Measurements from ENCODE around the gene REEP3. TPM values are rescaled to one million over a fixed set of nuclear protein-coding genes. Genes with fewer than 3 reads are reported as not detected.

Gene REEP3
- total RNA-seq, 1 experiment from 2014 or later = 135 TPM

DNA sequence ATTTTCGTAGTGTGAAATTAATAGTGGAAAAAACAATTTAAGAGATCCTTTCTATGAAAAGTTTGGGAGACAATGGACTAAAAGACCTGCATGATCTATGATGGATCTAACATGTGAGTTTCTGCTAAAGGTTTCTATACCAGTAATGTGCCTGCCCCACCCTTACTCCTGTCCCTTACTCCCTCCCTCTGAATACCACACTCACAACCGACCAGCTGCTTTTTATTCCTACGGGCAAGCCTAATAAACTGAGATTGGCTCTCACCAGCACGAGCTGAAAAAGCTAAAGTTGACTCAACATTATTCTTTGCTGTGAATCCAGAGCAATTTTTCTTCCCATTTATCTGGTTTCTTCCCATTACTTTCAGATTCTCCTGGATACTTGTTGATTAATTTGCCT, 17.8 kb upstream of the REEP3 start:
- in situ Hi-C loops (cut with HindIII; ENCODE audit: low pct_unique_long_range_greater_than_20kb, low sequenced_read_pairs) = no loop called here
- ATAC-seq = no peak
- TF ChIP-seq, protein P1, sequence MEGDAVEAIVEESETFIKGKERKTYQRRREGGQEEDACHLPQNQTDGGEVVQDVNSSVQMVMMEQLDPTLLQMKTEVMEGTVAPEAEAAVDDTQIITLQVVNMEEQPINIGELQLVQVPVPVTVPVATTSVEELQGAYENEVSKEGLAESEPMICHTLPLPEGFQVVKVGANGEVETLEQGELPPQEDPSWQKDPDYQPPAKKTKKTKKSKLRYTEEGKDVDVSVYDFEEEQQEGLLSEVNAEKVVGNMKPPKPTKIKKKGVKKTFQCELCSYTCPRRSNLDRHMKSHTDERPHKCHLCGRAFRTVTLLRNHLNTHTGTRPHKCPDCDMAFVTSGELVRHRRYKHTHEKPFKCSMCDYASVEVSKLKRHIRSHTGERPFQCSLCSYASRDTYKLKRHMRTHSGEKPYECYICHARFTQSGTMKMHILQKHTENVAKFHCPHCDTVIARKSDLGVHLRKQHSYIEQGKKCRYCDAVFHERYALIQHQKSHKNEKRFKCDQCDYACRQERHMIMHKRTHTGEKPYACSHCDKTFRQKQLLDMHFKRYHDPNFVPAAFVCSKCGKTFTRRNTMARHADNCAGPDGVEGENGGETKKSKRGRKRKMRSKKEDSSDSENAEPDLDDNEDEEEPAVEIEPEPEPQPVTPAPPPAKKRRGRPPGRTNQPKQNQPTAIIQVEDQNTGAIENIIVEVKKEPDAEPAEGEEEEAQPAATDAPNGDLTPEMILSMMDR (IDR thresholded peaks at IDR 0.05) = no peak
- TF ChIP-seq SIN3A (IDR thresholded peaks at IDR 0.05; ENCODE audit: borderline replicate concordance, insufficient read depth, low read depth, low read length) (no peak), TCF7L2 (IDR thresholded peaks at IDR 0.05; ENCODE audit: low read depth, low read length) (no peak), POLR2AphosphoS5 (IDR thresholded peaks at IDR 0.05; ENCODE audit: low read depth, low read length) (no peak)
- TF ChIP-seq, protein P2, sequence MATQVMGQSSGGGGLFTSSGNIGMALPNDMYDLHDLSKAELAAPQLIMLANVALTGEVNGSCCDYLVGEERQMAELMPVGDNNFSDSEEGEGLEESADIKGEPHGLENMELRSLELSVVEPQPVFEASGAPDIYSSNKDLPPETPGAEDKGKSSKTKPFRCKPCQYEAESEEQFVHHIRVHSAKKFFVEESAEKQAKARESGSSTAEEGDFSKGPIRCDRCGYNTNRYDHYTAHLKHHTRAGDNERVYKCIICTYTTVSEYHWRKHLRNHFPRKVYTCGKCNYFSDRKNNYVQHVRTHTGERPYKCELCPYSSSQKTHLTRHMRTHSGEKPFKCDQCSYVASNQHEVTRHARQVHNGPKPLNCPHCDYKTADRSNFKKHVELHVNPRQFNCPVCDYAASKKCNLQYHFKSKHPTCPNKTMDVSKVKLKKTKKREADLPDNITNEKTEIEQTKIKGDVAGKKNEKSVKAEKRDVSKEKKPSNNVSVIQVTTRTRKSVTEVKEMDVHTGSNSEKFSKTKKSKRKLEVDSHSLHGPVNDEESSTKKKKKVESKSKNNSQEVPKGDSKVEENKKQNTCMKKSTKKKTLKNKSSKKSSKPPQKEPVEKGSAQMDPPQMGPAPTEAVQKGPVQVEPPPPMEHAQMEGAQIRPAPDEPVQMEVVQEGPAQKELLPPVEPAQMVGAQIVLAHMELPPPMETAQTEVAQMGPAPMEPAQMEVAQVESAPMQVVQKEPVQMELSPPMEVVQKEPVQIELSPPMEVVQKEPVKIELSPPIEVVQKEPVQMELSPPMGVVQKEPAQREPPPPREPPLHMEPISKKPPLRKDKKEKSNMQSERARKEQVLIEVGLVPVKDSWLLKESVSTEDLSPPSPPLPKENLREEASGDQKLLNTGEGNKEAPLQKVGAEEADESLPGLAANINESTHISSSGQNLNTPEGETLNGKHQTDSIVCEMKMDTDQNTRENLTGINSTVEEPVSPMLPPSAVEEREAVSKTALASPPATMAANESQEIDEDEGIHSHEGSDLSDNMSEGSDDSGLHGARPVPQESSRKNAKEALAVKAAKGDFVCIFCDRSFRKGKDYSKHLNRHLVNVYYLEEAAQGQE (IDR thresholded peaks at IDR 0.05; ENCODE audit: insufficient read depth in 1 of 2, low read depth in 2 of 2, low read length in 1 of 2) = no peak
- Histone ChIP-seq H3K4me3 (ENCODE audit: low read depth in 2 of 2, low read length in 2 of 2) (no peak overlapping the region), H3K27ac (ENCODE audit: low read length) (no peak overlapping the region), H3K36me3 (ENCODE audit: control insufficient read depth, insufficient read depth, low read length) (no peaks in the 10 kb centered on the region), H3K4me1 (ENCODE audit: control insufficient read depth, insufficient read depth, low read length) (peaks cover 10% of the 10 kb centered on the region), H3K27me3 (ENCODE audit: control insufficient read depth, insufficient read depth, low read length) (no peaks in the 10 kb centered on the region), H3K9me3 (ENCODE audit: control insufficient read depth, insufficient read depth, low read depth, low read length) (no peaks in the 10 kb centered on the region)
- DNase-seq (ENCODE audit: low read depth, low spot score) = no peak
- no TSS peak for BruUV-seq (replicated peaks)
- CTCF ChIA-PET = interaction anchor here (0.6 kb wide), 1 partner anchor 11 kb away, joined by 3 read pairs; no protein-coding TSS in a partner anchor
- POLR2A ChIA-PET = no interaction called here
- intact Hi-C loops (cut with micrococcal nuclease; ENCODE audit: unreplicated experiment) = no loop called here

DNA sequence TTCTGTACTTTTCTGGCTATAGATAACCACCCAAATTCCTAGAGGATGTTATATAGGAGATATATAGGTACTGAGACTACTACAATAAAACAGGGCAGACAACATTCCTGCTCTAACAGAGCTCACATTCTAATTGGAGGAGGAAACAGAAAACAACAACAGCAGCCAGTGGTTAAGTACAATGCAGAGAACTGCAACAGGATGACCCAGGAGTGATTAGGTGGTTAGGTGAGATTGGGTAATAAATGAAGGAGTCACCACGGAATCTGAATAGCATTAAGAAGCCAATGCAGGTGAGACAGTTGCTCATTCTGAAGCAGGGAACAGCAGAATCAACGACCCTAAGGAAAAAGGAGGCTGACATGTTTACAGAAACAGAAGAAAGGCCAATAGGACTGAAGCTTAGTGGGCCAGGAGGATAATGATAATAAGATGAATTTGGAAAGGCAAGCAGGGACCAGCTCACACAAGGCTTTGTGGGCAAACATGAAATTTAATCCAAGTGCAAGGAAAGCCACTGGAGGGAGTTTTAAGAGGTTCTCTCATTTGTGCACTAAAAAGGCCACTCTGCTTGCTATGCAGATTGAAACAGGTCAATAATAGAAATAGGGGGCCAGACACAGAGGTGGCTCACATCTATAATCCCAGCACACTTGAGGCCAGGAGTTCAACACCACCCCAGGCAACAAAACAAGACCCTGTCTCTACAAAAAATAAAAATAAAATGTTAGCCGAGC, 16.9 kb upstream of the REEP3 start:
- ChIA-PET CTCF (interaction anchor here (0.6 kb wide), 1 partner anchor 10 kb away, joined by 3 read pairs; no protein-coding TSS in a partner anchor), POLR2A (interaction anchor here (0.7 kb wide), 2 partner anchors 40 to 133 kb away, joined by 10 to 13 read pairs; no protein-coding TSS in a partner anchor)
- TF ChIP-seq, protein P2 (IDR thresholded peaks at IDR 0.05; ENCODE audit: insufficient read depth in 1 of 2, low read depth in 2 of 2, low read length in 1 of 2) = no peak
- no peak for TF ChIP-seq POLR2AphosphoS5 (IDR thresholded peaks at IDR 0.05; ENCODE audit: low read depth, low read length)
- TF ChIP-seq TCF7L2 (IDR thresholded peaks at IDR 0.05; ENCODE audit: low read depth, low read length) = no peak
- no peak for TF ChIP-seq SIN3A (IDR thresholded peaks at IDR 0.05; ENCODE audit: borderline replicate concordance, insufficient read depth, low read depth, low read length)
- TF ChIP-seq, protein P1 (IDR thresholded peaks at IDR 0.05) = no peak
- H3K36me3 ChIP-seq (ENCODE audit: control insufficient read depth, insufficient read depth, low read length) = no peaks in the 10 kb centered on the region
- no TSS peak for BruUV-seq (replicated peaks)
- in situ Hi-C loops (cut with HindIII; ENCODE audit: low pct_unique_long_range_greater_than_20kb, low sequenced_read_pairs) (no loop called here), intact Hi-C loops (cut with micrococcal nuclease; ENCODE audit: unreplicated experiment) (no loop called here)
- H3K4me1 ChIP-seq (ENCODE audit: control insufficient read depth, insufficient read depth, low read length) = peaks cover 9% of the 10 kb centered on the region
- no peak for DNase-seq (ENCODE audit: low read depth, low spot score)
- H3K27me3 ChIP-seq (ENCODE audit: control insufficient read depth, insufficient read depth, low read length) = no peaks in the 10 kb centered on the region
- H3K27ac ChIP-seq (ENCODE audit: low read length) = peak overlapping the region; percentile 30; the same call in 1 of the 2 replicates
- no peaks in the 10 kb centered on the region for H3K9me3 ChIP-seq (ENCODE audit: control insufficient read depth, insufficient read depth, low read depth, low read length)
- peak; percentile 44 for ATAC-seq
- H3K4me3 ChIP-seq (ENCODE audit: low read depth in 2 of 2, low read length in 2 of 2) = no peak overlapping the region
